ENCODE measurements around the gene ATP8B4. TPM values are rescaled to one million over a fixed set of nuclear protein-coding genes. Genes with fewer than 3 reads are reported as not detected.

ATP8B4 gene
- polyA plus RNA-seq, 1 donor (not counting 4 experiments of a cell fraction or from before 2014, with no cell fraction given): 0.05 TPM

DNA sequence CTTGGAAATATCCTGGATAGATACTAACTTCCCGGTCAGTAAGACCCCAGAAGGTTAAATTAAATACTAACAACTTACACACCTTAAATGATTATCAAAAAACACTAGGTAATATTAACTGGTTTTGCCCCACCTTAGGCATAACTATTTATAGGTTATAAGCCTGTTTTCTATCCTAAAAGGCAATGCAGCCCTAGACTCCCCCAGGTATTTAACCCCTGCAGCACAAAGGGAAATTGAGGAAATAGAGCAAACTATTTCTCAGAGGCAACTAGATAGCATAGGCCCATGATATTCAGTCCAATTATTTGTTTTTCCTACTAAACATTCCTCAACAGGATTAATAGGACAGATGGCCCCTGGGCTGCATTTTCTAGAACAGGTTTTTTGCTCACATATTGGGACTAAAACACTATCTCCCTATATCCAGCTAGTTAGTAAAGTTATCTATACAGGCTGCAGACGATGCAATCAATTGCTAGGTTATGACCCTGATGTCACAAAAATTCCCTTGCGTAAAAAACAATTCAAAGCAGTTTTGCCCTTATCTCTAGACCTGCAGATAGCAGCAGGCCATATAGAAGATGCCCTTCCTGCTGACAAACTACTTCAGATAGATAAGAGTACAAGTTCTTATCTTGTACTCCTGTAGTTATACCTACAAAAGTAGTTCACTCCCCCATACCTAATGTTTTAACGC is 276.9 kb downstream of the ATP8B4 start:
- FAIRE-seq (no peak), DNase-seq (ENCODE audit: low read depth, low spot score) (no peak)
- no peaks in the 10 kb centered on the region for H4K20me1 ChIP-seq (ENCODE audit: control insufficient read depth, extremely low read depth, insufficient read depth, low read length)
- H3K27me3 ChIP-seq (ENCODE audit: control insufficient read depth, extremely low read depth, insufficient read depth, low read length): no peaks in the 10 kb centered on the region
- TF ChIP-seq EZH2 (IDR thresholded peaks at IDR 0.05; ENCODE audit: low read length): no peak
- no peaks in the 10 kb centered on the region for H3K79me2 ChIP-seq (ENCODE audit: control insufficient read depth, insufficient read depth, low read length)
- no peaks in the 10 kb centered on the region for H3K36me3 ChIP-seq (ENCODE audit: control insufficient read depth in 2 of 2, extremely low read depth in 1 of 2, insufficient read depth in 2 of 2, low read length in 2 of 2)
- no peaks in the 10 kb centered on the region for H3K4me1 ChIP-seq (ENCODE audit: control insufficient read depth, extremely low read depth, insufficient read depth, low read length)
- H3K9ac ChIP-seq (ENCODE audit: control insufficient read depth, extremely low read depth, insufficient read depth, low read length): no peak overlapping the region
- H3K4me2 ChIP-seq (ENCODE audit: control insufficient read depth, extremely low read depth, insufficient read depth, low read depth, low read length): no peak overlapping the region
- no peak overlapping the region for H2AFZ ChIP-seq (ENCODE audit: control insufficient read depth, low read length)
- dilution Hi-C loops (cut with MboI; ENCODE audit: extremely low pct_ligation_motif_present, low sequenced_read_pairs): no loop called here
- H3K9me3 ChIP-seq (ENCODE audit: control insufficient read depth, low read depth, low read length): no peaks in the 10 kb centered on the region
- H3K4me3 ChIP-seq (ENCODE audit: control insufficient read depth in 2 of 3, extremely low read depth in 1 of 3, insufficient read depth in 2 of 3, low read depth in 1 of 3, low read length in 3 of 3): no peak overlapping the region
- H3K9me1 ChIP-seq (ENCODE audit: control insufficient read depth, extremely low read depth, insufficient read depth, low read length): no peaks in the 10 kb centered on the region
- H3K27ac ChIP-seq (ENCODE audit: control insufficient read depth, insufficient read depth, low read length): no peak overlapping the region

DNA sequence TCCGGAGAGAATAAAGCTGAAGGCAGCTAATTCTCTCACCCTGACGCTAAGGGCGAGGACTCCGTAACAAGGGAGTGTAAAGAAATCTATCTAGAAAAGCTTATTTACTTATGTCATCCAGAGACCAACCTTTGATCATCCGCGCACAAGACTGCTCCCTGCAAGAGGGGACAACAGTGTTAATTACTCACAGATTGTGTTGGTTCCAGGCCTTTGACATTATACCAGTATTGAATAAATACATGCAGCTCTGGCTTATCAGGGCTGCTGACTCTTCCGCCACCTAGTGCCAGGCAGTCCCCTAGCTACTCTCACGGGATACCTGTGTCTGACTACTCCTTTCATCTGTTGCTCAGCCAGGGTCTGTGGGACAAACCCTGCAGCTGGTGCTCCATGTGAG is 286.5 kb downstream of the ATP8B4 start:
- Histone ChIP-seq H3K4me1 (ENCODE audit: control insufficient read depth, extremely low read depth, insufficient read depth, low read length) (no peaks in the 10 kb centered on the region), H3K9me3 (ENCODE audit: control insufficient read depth, low read depth, low read length) (no peaks in the 10 kb centered on the region), H3K9ac (ENCODE audit: control insufficient read depth, extremely low read depth, insufficient read depth, low read length) (no peak overlapping the region), H3K4me2 (ENCODE audit: control insufficient read depth, extremely low read depth, insufficient read depth, low read depth, low read length) (no peak overlapping the region), H3K9me1 (ENCODE audit: control insufficient read depth, extremely low read depth, insufficient read depth, low read length) (no peaks in the 10 kb centered on the region), H3K27ac (ENCODE audit: control insufficient read depth, insufficient read depth, low read length) (no peak overlapping the region), H4K20me1 (ENCODE audit: control insufficient read depth, extremely low read depth, insufficient read depth, low read length) (no peaks in the 10 kb centered on the region), H2AFZ (ENCODE audit: control insufficient read depth, low read length) (no peak overlapping the region), H3K79me2 (ENCODE audit: control insufficient read depth, insufficient read depth, low read length) (no peaks in the 10 kb centered on the region), H3K36me3 (ENCODE audit: control insufficient read depth in 2 of 2, extremely low read depth in 1 of 2, insufficient read depth in 2 of 2, low read length in 2 of 2) (no peaks in the 10 kb centered on the region), H3K27me3 (ENCODE audit: control insufficient read depth, extremely low read depth, insufficient read depth, low read length) (no peaks in the 10 kb centered on the region), H3K4me3 (ENCODE audit: control insufficient read depth in 2 of 3, extremely low read depth in 1 of 3, insufficient read depth in 2 of 3, low read depth in 1 of 3, low read length in 3 of 3) (no peak overlapping the region)
- TF ChIP-seq EZH2 (IDR thresholded peaks at IDR 0.05; ENCODE audit: low read length): no peak
- TF ChIP-seq, protein P1, sequence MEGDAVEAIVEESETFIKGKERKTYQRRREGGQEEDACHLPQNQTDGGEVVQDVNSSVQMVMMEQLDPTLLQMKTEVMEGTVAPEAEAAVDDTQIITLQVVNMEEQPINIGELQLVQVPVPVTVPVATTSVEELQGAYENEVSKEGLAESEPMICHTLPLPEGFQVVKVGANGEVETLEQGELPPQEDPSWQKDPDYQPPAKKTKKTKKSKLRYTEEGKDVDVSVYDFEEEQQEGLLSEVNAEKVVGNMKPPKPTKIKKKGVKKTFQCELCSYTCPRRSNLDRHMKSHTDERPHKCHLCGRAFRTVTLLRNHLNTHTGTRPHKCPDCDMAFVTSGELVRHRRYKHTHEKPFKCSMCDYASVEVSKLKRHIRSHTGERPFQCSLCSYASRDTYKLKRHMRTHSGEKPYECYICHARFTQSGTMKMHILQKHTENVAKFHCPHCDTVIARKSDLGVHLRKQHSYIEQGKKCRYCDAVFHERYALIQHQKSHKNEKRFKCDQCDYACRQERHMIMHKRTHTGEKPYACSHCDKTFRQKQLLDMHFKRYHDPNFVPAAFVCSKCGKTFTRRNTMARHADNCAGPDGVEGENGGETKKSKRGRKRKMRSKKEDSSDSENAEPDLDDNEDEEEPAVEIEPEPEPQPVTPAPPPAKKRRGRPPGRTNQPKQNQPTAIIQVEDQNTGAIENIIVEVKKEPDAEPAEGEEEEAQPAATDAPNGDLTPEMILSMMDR (optimal IDR thresholded peaks at IDR 0.05 in 1 of 3, IDR thresholded peaks at IDR 0.05 in 1 of 3, conservative IDR thresholded peaks at IDR 0.05 in 1 of 3; ENCODE audit: extremely low read depth in 1 of 3, insufficient read depth in 2 of 3, low read length in 3 of 3): peak; percentile 14 to 58 (median 55)
- DNase-seq (ENCODE audit: low read depth, low spot score): no peak
- no peak for FAIRE-seq
- dilution Hi-C loops (cut with MboI; ENCODE audit: extremely low pct_ligation_motif_present, low sequenced_read_pairs): no loop called here
